Measurements from ENCODE around the gene AADACL4.
"Not testable (repeated sequence)": the region's sequence is repeated elsewhere in the genome, so short reads cannot be mapped to it uniquely, and the experiment has no call there.

The AADACL4 gene

DNA sequence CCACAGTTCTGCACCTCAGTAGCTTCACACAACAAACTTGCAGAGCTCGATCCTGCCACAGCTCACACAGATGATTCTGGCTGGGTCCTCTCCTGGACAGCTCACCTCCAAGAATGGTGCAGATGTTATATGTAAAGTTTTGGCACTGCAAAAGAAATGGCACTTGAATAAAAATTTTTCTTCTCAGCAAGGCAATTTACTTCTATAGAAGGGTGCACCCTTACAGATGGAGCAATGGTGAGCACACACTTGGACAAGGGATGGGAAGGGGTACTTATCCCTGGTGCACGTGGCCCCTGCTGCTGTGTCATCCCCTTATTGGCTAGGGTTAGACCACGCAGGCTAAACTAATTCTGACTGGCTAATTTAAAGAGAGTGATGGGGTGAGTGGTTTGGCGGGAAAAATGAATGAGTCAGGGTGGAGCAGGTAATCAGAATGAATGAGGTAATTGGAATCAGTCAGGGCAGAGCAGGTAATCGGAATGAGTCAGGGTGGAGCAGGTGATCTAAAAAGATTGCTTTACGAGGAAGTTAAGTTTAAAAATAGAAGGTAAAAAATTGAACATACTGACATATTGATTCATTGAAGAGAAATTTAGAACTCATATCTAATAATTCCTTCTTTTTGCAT is 60.1 kb downstream of the AADACL4 start:
- H3K27ac ChIP-seq: no peak overlapping the region
- DNase-seq (ENCODE audit: low read depth, low spot score): no peak

DNA sequence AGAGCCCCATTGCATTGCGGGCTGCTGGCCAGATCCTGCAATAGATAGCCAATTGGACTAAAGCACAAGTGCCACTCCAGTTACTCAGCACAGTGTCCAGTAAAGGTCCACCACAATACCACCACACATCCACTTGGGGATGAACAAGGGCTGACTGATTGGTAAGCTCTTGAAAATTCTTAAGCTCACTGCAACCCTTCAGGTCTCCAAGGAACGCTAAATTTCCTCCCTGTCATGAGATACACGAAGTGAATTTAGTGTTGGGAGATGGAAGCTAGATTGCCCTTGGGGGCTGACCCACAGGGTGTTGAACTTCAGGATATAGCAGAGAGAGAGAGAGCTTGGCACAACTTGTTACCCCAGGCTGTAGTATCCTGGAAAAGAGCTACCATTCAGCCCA is 62.2 kb downstream of the AADACL4 start:
- no peak for DNase-seq (ENCODE audit: low read depth, low spot score)

DNA sequence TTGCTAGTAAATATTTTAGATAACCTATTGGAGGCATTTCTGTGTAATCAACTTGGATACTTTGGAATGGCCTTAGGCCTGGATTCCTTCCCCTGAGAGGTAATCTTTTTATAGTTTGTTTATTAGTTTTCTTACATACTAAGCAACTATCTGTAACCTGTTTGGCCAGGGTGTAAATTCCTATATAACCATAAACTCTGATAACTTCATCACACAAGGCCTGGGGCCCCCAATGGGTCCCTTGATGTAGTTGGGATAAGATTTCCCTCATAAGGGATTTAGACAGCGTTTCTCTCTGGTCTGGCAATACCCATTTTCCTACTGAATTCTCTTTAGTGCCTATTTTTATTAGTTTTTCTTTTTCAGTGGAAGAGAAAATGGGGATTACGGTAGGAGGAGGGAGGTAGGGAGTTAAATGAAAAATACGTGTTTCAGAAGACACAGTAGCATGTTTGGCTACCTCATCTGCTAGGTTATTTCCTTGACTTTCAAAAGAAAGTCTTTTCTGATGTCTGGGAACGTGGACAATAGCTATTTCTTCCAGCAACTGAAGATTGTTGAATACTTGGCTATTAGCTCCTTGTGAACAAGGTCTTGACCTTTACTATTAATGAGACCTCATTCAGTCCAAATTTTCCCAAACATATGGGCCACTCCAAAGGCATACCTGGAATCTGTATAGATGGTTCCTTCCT is 64.7 kb downstream of the AADACL4 start:
- DNase-seq (ENCODE audit: low read depth, low spot score): no peak

More for the DNA sequence above, 62.2 kb downstream of the AADACL4 start:
- H3K27ac ChIP-seq: no peak overlapping the region

DNA sequence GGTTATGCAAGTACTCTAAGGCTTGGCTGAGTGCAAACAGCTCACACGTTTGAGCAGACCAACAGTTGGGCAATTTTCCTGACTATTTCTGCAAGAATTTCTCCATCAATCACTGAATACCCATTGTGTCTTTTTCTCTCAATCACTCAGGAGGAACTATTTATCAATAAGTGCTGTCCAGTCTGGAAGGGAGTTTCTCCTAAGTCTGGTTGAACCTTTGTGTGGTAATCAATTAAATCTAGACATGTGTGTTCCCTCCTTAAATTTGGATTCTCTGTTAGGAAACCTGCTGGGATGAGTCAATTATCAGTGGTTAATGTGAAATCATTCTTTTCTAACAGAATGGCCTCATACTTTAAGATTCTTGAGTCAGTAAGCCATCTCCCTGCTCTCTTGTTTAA is 65.2 kb downstream of the AADACL4 start:
- no peak for DNase-seq (ENCODE audit: low read depth, low spot score)
- H3K27ac ChIP-seq: peak overlapping the region; percentile 40

More for the DNA sequence above, 64.7 kb downstream of the AADACL4 start:
- peak overlapping the region; percentile 40 for H3K27ac ChIP-seq

DNA sequence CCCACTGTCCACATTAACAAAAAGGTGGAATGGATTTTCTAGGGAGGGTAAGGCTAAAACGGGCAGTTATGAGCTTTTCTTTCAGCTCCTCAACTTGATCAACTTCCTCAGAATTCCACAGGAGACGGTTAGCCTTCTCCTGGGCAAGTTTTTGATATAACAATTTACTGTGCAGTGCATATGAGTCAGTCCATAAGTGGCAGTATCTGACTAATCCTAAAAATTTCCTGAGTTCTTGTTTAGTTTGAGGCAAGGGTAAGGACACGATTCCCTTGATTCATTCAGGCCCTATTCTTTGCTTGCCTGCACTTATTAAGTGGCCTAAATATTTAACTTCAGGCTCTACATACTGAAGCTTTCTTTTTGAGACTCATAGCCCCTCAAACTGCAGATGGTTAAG is 65.8 kb downstream of the AADACL4 start:
- DNase-seq (ENCODE audit: low read depth, low spot score): no peak
- H3K27ac ChIP-seq: peak overlapping the region; percentile 40

DNA sequence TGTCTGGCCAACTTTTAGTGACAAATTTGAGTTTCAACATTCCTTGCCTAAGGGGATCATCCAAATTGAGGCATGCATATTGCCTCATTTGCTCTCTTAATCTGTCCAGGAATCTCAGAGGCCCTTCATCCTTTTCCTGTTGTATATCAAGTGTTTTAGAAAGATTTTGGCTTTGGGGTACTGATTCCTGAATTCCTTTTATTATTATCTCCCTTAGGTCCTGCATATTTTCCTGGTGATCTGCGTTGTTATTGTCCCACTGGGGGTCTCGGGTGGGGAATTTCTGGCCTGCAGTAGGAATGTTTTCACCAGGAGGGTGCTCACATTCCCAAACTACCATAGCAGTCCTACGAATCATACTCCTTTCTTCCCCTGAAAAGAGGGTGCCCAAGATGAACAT is 67.7 kb downstream of the AADACL4 start:
- no peak overlapping the region for H3K27ac ChIP-seq
- DNase-seq (ENCODE audit: low read depth, low spot score): no peak

DNA sequence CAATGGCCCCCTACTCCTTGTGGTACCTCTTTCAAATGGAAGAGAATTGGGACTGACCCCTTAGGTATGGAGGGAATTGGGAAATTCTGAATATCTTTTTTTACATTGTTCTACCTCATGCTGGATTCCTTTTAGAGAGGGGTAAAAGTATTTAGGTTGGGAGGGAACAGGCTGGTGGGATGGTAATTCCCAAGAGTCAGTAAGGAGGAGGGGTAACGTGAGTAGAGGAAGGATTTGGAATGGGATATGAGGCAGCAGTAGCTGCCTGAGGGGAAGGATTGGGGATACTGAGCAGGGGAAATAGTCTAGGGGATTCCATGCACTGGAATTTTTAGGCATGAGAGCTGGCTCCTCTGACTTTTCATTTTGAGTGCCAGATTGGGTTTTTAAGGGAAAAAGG is 68.2 kb downstream of the AADACL4 start:
- no peak for DNase-seq (ENCODE audit: low read depth, low spot score)
- no peak overlapping the region for H3K27ac ChIP-seq

DNA sequence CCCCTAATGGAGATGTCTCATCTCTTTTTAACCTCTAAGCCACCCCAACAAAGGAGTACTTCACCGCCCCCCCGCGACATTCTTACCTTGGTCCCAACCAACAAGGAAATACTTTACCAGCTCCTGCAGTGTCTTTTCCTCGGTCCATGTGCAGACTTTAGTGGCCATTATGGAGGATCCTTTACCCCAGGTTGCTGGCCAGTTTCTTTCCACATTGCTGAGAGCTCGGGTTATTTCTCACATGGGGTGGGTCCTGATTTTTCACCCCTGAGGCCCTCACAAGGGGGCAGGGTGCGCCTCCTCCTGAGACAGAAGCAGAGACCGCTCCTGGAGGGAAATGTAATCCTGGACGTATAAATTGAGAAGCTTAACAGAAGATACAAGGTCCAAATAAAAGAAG is 69.0 kb downstream of the AADACL4 start:
- DNase-seq (ENCODE audit: low read depth, low spot score): no peak
- H3K27ac ChIP-seq: no peak overlapping the region

DNA sequence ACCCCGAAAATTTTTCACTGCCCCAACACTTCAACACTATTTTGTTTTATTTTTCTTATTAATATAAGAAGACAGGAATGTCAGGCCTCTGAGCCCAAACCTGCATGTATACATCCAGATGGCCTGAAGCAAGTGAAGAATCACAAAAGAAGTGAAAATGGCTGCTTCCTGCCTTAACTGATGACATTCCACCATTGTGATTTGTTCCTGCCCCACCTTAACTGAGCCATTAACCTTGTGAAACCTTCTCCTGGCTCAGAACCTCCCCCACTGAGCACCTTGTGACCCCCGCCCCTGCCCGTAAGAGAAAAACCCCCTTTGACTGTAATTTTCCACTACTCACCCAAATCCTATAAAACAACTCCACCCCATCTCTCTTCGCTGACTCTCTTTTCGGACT is 69.8 kb downstream of the AADACL4 start:
- not testable (repeated sequence) for H3K27ac ChIP-seq; DNase-seq (ENCODE audit: low read depth, low spot score)

DNA sequence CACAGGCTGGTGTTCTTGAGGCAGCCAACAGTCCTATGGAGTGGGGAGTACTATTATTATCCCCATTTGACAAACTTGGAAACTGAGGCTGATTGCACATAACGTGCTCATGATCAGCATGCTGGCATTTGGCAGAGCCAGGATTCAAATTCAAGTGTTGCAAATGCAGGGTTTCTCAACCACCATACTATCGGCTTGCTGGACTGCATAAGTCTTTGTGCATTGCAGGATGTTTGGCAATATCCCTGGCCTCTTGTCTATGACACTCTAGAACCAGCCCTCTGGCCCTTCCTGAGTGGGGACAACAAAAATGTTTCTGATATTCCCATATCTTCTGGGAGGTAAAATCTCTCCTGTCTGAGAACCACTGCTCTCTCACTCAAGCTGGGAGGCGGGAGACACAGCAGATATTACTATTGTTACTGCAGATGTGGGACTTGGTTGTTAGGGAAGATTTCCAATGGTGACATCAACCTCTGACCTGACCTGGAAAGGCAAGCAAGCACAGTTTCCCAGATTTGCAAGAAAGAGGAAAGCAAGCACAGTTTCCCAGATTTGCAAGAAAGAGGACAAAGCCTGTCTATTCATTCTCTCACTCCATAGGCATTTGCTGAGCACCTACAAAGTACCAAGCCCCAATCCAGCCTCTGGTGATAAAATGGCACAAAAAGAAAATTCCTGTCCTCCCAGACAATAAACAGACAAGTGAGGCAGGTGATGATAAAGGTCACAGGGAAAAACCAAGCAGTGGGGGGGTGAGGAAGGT is 71.0 kb downstream of the AADACL4 start:
- DNase-seq (ENCODE audit: low read depth, low spot score): no peak

DNA sequence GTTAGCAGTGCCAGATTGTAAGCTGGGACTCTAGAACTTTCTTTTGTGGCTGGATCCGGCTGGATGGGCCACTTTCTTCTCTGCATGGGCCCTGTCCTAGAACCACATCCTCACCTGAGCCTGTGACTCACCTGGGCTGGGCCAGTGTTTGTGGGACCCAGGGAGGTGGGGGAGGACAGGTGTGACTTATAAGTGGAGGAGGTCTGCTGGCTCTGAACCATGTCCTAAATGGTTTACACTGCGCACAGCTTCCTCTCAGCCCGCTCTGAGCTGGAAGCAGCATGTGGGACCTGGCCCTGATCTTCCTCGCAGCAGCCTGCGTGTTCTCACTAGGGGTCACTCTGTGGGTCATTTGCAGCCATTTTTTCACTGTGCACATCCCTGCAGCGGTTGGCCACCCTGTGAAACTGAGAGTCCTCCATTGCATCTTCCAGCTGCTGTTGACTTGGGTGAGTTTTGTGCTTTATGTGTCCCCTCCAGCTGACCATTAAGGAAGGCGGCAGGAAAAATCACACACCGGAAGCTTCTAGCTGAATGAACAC is 72.1 kb downstream of the AADACL4 start, which contains the start of gene AADACL3:
Gene AADACL3, plus strand, starts transcription at position 215 of the 542 bp plus-strand sequence. Its CDS starts 67 bp downstream, at position 282.
- no peak within 1 kb of the TSS for H3K27ac ChIP-seq
- DNase-seq (ENCODE audit: low read depth, low spot score): no peak

More for the DNA sequence above, 71.0 kb downstream of the AADACL4 start:
- no peak overlapping the region for H3K27ac ChIP-seq
